Measurements from ENCODE around the gene NF2. TPM values are rescaled to one million over a fixed set of nuclear protein-coding genes. Genes with fewer than 3 reads are reported as not detected.

The NF2 gene
- total RNA-seq, 1 donor from 2014 or later: 110 TPM

GRCh38 chr22:29697853-29698598 lies 94.6 kb downstream of the NF2 start:
- Histone ChIP-seq H3K36me3 (ENCODE audit: control insufficient read depth, insufficient read depth, low read length) (no peaks in the 10 kb centered on the region), H3K27me3 (ENCODE audit: control insufficient read depth, insufficient read depth, low read length) (peaks cover 3% of the 10 kb centered on the region), H3K4me3 (ENCODE audit: low read depth, low read length) (no peak overlapping the region)
- DNase-seq (ENCODE audit: low read depth): no peak
- TF ChIP-seq CTCF (IDR thresholded peaks at IDR 0.05; ENCODE audit: insufficient read depth, low read length, poor library complexity, severe bottlenecking): no peak

- no peak for DNase-seq (ENCODE audit: low read depth)
- Histone ChIP-seq H3K4me3 (ENCODE audit: low read depth, low read length) (no peak overlapping the region), H3K36me3 (ENCODE audit: control insufficient read depth, insufficient read depth, low read length) (no peaks in the 10 kb centered on the region), H3K27me3 (ENCODE audit: control insufficient read depth, insufficient read depth, low read length) (peaks cover 10% of the 10 kb centered on the region)
- no peak for TF ChIP-seq CTCF (IDR thresholded peaks at IDR 0.05; ENCODE audit: insufficient read depth, low read length, poor library complexity, severe bottlenecking)
Observed at GRCh38 chr22:29700206-29700899, 96.9 kb downstream of the NF2 start.

DNA sequence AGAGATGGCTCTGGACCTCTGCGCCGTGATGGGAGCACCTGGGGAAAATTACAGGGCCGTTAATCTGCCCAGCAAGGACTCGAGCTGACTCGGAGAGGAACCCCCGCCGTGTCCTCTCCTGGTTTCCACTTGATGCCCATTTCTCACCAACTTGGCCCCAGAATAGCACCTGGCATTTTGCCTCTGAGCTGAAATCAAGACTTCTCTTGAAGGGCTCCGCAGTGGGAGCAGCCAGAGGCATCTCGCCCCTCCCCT lies 97.4 kb downstream of the NF2 start:
- H3K4me3 ChIP-seq (ENCODE audit: low read depth, low read length): no peak overlapping the region
- H3K27me3 ChIP-seq (ENCODE audit: control insufficient read depth, insufficient read depth, low read length): peaks cover 10% of the 10 kb centered on the region

GRCh38 chr22:29701155-29701999 lies 97.9 kb downstream of the NF2 start:
- TF ChIP-seq CTCF (IDR thresholded peaks at IDR 0.05; ENCODE audit: insufficient read depth, low read length, poor library complexity, severe bottlenecking): peak; percentile 44
- Histone ChIP-seq H3K27me3 (ENCODE audit: control insufficient read depth, insufficient read depth, low read length) (peaks cover 10% of the 10 kb centered on the region), H3K36me3 (ENCODE audit: control insufficient read depth, insufficient read depth, low read length) (no peaks in the 10 kb centered on the region), H3K4me3 (ENCODE audit: low read depth, low read length) (no peak overlapping the region)
- peak; percentile 31 for DNase-seq (ENCODE audit: low read depth)

More for the DNA sequence above, 97.4 kb downstream of the NF2 start:
- no peak for TF ChIP-seq CTCF (IDR thresholded peaks at IDR 0.05; ENCODE audit: insufficient read depth, low read length, poor library complexity, severe bottlenecking)
- DNase-seq (ENCODE audit: low read depth): no peak
- no peaks in the 10 kb centered on the region for H3K36me3 ChIP-seq (ENCODE audit: control insufficient read depth, insufficient read depth, low read length)

DNA sequence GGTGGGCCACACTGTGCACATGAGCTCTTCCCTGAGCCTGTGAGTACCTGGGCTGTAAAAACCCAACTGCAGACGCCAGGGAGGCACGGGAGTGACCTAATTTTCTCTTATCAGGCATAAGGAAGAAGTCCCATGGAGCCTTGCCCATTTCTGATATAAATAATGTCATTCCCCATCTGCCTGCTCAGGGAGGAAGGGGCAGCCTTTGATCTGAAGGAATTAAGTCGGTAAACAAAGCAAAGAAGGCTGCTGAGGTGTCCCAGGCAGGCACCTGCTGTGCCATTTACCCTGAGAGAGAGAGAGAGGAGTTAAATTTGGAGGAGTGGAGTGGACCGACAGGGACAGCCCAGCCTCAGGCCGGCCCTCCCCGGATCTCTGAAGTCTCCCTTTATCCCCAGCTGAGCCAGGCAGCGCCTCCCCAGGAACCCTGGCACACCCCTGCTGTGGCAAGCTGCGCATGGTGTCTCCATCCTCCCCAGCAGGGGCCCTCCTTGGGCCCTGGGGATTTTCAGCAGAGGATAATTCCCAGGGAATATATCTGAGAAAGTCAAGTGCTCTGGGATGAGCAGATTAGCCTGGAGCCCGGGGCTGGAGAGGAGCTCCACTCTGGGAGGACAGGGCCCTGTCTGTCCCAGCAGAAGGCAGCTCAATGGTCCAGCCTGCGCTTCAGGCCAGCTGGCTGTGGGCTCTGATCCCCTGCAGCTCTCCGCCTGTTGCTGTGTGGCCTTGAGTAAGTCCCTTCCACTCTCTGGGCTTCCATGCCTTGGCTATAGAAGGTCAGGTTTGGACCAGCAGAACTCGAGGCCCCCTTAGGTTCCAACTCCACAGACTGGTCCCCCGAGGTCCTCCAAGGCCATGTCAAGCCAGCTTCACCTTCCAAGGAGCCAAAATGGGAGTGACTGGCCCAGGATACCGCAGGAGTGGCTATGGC lies 98.8 kb downstream of the NF2 start:
- DNase-seq (ENCODE audit: low read depth): no peak
- Histone ChIP-seq H3K27me3 (ENCODE audit: control insufficient read depth, insufficient read depth, low read length) (peaks cover 19% of the 10 kb centered on the region), H3K36me3 (ENCODE audit: control insufficient read depth, insufficient read depth, low read length) (no peaks in the 10 kb centered on the region), H3K4me3 (ENCODE audit: low read depth, low read length) (no peak overlapping the region)
- TF ChIP-seq CTCF (IDR thresholded peaks at IDR 0.05; ENCODE audit: insufficient read depth, low read length, poor library complexity, severe bottlenecking): peak; percentile 16
